HepG2 (cell line): ENCODE measurements around the gene EREG. TPM values are rescaled to one million over a fixed set of nuclear protein-coding genes. Genes with fewer than 3 reads are reported as not detected.

Source experiments
- ATAC-seq: fragments of 200-7000 bp; cut with Tn5 transposase; 3 replicates; pipeline ENCODE4 v1.9.1; 2020; ENCODE audit warnings: mild to moderate bottlenecking, moderate library complexity
- BruUV-seq: library from RNA; stranded (reverse); fragments of 400-500 nt; replicated peaks from 2 replicates; lab custom pipeline; 2021; lab: Mats Ljungman, UMichigan
- CTCF ChIA-PET: fragments of 300-600 bp; formaldehyde crosslinking; extraction: SDS; loops from one replicate; lab custom pipeline; 2021; ENCODE audit warnings: low total read pairs, inconsistent platforms, low intra/inter-chr PET ratio; lab: Yijun Ruan, JAX
- POLR2A ChIA-PET: fragments of 350-600 bp; sonication (Branson Sonifier 250); formaldehyde crosslinking; loops from one replicate; lab custom pipeline; 2020; ENCODE audit warnings: antibody characterized with exemption, inconsistent platforms; lab: Yijun Ruan, JAX
- DNase-seq: peaks from one replicate; pipeline ENCODE4 v3.0.0-alpha.2; 2015; ENCODE audit warnings: low spot score
- FAIRE-seq: peaks from 3 replicates; lab custom pipeline; 2011; peaks lifted over from hg19 to GRCh38; lab: Jason Lieb, UNC
- H2AFZ ChIP-seq: one replicate; pipeline ENCODE4 v1.6.1; 2011; ENCODE audit warnings: low read length, inconsistent platforms
- H3K27ac ChIP-seq: fragments of 300-600 bp; 3 replicates; pipeline ENCODE4 v1.8.0; 2011; ENCODE audit warnings: mixed run types, mild to moderate bottlenecking, mixed read lengths, low read length, inconsistent platforms; ENCODE audit not compliant: insufficient read depth; ENCODE audit errors: extremely low read length
- H3K27me3 ChIP-seq, 2 experiments: fragments of 200-600 bp in 1 of 2; 2 replicates in 1 of 2; 3 replicates in 1 of 2; pipeline versions ENCODE4 v1.6.0 to v1.8.0; 2011; ENCODE audit warnings: low read length in 2 of 2, mild to moderate bottlenecking in 2 of 2, moderate library complexity in 2 of 2, inconsistent platforms in 1 of 2; ENCODE audit not compliant: insufficient read depth in 2 of 2, control insufficient read depth in 1 of 2
- H3K36me3 ChIP-seq, 2 experiments: fragments of 200-600 bp in 1 of 2; replicated peaks in 1 of 2; 2 replicates in 1 of 2; 3 replicates in 1 of 2; pipeline versions ENCODE4 v1.5.1 to v1.8.0; 2011; ENCODE audit warnings: low read length in 2 of 2, inconsistent platforms in 1 of 2; ENCODE audit not compliant: insufficient read depth in 2 of 2, control insufficient read depth in 1 of 2
- H3K4me1 ChIP-seq: 2 replicates; pipeline ENCODE4 v1.5.1; 2012; ENCODE audit warnings: low read length, inconsistent platforms; ENCODE audit not compliant: insufficient read depth
- H3K4me2 ChIP-seq: 2 replicates; pipeline ENCODE4 v1.6.0; 2011; ENCODE audit warnings: low read depth, low read length, inconsistent platforms
- H3K4me3 ChIP-seq, 3 experiments: fragments of 200-600 bp in 1 of 3; sonication (generic), shearing (Covaris generic) in 1 of 3; replicated peaks in 1 of 3; 2 replicates each; pipeline ENCODE4 v1.5.1; 2011 to 2016; ENCODE audit warnings: low read length in 3 of 3, inconsistent platforms in 2 of 3, low read depth in 2 of 3, mild to moderate bottlenecking in 2 of 3, control low read depth in 1 of 3, mixed read lengths in 1 of 3; ENCODE audit not compliant: insufficient read depth in 1 of 3
- H3K79me2 ChIP-seq: one replicate; pipeline ENCODE4 v1.6.1; 2011; ENCODE audit warnings: low read length, inconsistent platforms; ENCODE audit not compliant: insufficient read depth
- H3K9ac ChIP-seq: 2 replicates; pipeline ENCODE4 v1.6.0; 2011; ENCODE audit warnings: mild to moderate bottlenecking, low read depth, low read length, inconsistent platforms; ENCODE audit not compliant: insufficient read depth
- H3K9me3 ChIP-seq: 2 replicates; pipeline ENCODE4 v1.5.1; 2012; ENCODE audit warnings: mild to moderate bottlenecking, low read length
- H4K20me1 ChIP-seq: 2 replicates; pipeline ENCODE4 v1.6.0; 2011; ENCODE audit warnings: inconsistent platforms, mild to moderate bottlenecking, low read length, moderate library complexity; ENCODE audit not compliant: insufficient read depth
- SMC3 ChIP-seq: IDR thresholded peaks from 2 replicates; pipeline ENCODE4 v1.6.1; 2011; ENCODE audit warnings: low read length, improper control_type of control experiment
- STAG1 ChIP-seq: sonication (generic); formaldehyde crosslinking; IDR thresholded peaks from 2 replicates; pipeline ENCODE4 v1.4.0; 2020; ENCODE audit warnings: missing genetic modification reagents
- WGBS: methylation state at CpG from one replicate; pipeline ENCODE4 v1.1.6; 2017; ENCODE audit warnings: low lambda C conversion rate; 5-methylcytosine and 5-hydroxymethylcytosine counted together
- in situ Hi-C: cut with HindIII; loops from 2 replicates; pipeline ENCODE4 v1.10.0; 2017; ENCODE audit warnings: low pct_unique_long_range_greater_than_20kb; ENCODE audit not compliant: extremely low pct_ligation_motif_present
- intact Hi-C: fragments of 100-400 bp; cut with micrococcal nuclease; formaldehyde crosslinking; loops from one replicate; pipeline ENCODE4 v1.10.0; 2022; ENCODE audit not compliant: unreplicated experiment
- polyA plus RNA-seq, 8 experiments: library from polyadenylated mRNA; depleted of rRNA in 3 of 8; stranded (reverse) in 7 of 8; unstranded in 1 of 8; fragments of >200 nt; fragmentation: Illumina TruSeq in 4 of 8; extraction: Trizol in 4 of 8; gene quantifications; 2 replicates each; pipeline versions ENCODE4 v1.2.1 to v1.2.3, GENCODE V29; 2011 to 2016; ENCODE audit warnings: low read depth in 4 of 8, missing spikeins in 1 of 8, mixed read lengths in 1 of 8; ENCODE audit not compliant: insufficient read depth in 1 of 8
- total RNA-seq, 5 experiments: library from RNA; depleted of rRNA; stranded (reverse); fragments of >200 nt; fragmentation: Illumina TruSeq; extraction: Trizol; gene quantifications; 2 replicates each; pipeline ENCODE4 v1.2.3, GENCODE V29; 2016; ENCODE audit warnings: low read depth in 1 of 5
- TF ChIP-seq, protein P1 (sequence below): sonication (generic); formaldehyde crosslinking; IDR thresholded peaks from 2 replicates; pipeline ENCODE4 v1.5.0; 2020; ENCODE audit warnings: mild to moderate bottlenecking, missing genetic modification reagents, moderate library complexity
- TF ChIP-seq, protein P2 (sequence below): sonication (generic); formaldehyde crosslinking; IDR thresholded peaks from 2 replicates; pipeline ENCODE4 v1.8.1; 2023; ENCODE audit warnings: mild to moderate bottlenecking, inconsistent platforms, moderate library complexity, missing genetic modification reagents, borderline replicate concordance

Gene EREG
- total and polyA plus RNA-seq, 2 of the 13 experiments (the other 11 are each of a cell fraction or from before 2014, with no cell fraction given), result 0.11 to 0.13 TPM

DNA sequence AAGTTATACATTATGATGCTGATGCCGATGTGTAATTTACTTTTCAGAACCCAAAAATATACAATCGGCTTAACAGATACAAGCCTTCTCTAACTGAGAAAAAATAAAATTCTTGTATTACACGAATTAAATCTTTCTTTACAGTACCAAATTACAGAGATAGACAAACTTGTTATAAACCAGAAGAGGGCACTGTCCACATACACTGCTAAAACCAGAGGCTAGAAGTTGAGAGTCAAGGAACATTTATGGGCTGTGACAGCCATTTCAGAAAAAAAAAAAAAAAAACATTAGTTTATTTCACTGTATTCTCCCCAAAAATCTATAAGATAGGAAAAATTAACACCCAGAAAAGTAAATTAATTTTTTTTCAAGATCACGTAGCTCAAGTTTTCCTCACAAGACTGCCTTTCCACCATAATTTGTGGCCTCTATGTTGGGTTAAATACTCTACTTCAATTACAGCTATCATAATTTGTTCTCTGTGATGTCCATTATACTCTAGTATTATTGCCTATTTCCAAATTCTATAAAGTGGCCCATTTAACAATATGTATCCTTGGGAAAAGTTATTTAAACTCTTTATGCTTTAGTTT lies 12.0 kb downstream of the EREG start:
- ChIA-PET CTCF (interaction anchor here (0.9 to 2.8 kb wide), 5 partner anchors 155 to 299 kb away, joined by 4 to 36 read pairs (median 12); no protein-coding TSS in a partner anchor), POLR2A (no interaction called here)
- H3K79me2 ChIP-seq, result no peaks in the 10 kb centered on the region
- no peak overlapping the region for H3K4me3 ChIP-seq
- H3K9ac ChIP-seq, result no peak overlapping the region
- TF ChIP-seq STAG1 (peak; percentile 73), SMC3 (peak; percentile 81)
- TF ChIP-seq, protein P1, sequence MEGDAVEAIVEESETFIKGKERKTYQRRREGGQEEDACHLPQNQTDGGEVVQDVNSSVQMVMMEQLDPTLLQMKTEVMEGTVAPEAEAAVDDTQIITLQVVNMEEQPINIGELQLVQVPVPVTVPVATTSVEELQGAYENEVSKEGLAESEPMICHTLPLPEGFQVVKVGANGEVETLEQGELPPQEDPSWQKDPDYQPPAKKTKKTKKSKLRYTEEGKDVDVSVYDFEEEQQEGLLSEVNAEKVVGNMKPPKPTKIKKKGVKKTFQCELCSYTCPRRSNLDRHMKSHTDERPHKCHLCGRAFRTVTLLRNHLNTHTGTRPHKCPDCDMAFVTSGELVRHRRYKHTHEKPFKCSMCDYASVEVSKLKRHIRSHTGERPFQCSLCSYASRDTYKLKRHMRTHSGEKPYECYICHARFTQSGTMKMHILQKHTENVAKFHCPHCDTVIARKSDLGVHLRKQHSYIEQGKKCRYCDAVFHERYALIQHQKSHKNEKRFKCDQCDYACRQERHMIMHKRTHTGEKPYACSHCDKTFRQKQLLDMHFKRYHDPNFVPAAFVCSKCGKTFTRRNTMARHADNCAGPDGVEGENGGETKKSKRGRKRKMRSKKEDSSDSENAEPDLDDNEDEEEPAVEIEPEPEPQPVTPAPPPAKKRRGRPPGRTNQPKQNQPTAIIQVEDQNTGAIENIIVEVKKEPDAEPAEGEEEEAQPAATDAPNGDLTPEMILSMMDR (CRISPR knock-in tag), result peak; percentile 52
- TF ChIP-seq, protein P2, sequence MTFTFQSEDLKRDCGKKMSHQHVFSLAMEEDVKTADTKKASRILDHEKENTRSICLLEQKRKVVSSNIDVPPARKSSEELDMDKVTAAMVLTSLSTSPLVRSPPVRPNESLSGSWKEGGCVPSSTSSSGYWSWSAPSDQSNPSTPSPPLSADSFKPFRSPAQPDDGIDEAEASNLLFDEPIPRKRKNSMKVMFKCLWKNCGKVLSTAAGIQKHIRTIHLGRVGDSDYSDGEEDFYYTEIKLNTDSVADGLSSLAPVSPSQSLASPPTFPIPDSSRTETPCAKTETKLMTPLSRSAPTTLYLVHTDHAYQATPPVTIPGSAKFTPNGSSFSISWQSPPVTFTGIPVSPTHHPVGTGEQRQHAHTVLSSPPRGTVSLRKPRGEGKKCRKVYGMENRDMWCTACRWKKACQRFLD (CRISPR knock-in tag), result no peak
- 41% methylated on average over 4 of the region's 4 CpGs for WGBS
- intact Hi-C loops, result loop anchor here (1.0 to 2.0 kb wide), 5 partner anchors 56 to 298 kb away; no protein-coding TSS in a partner anchor
- no peaks in the 10 kb centered on the region for H4K20me1 ChIP-seq
- H2AFZ ChIP-seq, result no peak overlapping the region
- peak; percentile 45 for DNase-seq
- no peaks in the 10 kb centered on the region for H3K27me3 ChIP-seq
- H3K4me2 ChIP-seq, result no peak overlapping the region
- H3K9me3 ChIP-seq, result no peaks in the 10 kb centered on the region
- in situ Hi-C loops, result loop anchor here (5.0 kb wide), 2 partner anchors 160 to 295 kb away; no protein-coding TSS in a partner anchor
- H3K4me1 ChIP-seq, result no peaks in the 10 kb centered on the region
- H3K36me3 ChIP-seq, result no peaks in the 10 kb centered on the region
- no peak overlapping the region for H3K27ac ChIP-seq
- no peak for FAIRE-seq
- ATAC-seq, result peak; percentile 60; the same call in 2 of the 3 replicates
- BruUV-seq, result no TSS peak
